ENCODE results near the gene FAXC. TPM values are rescaled to one million over a fixed set of nuclear protein-coding genes. Genes with fewer than 3 reads are reported as not detected.
A peak's percentile ranks its signal among the peaks of the same experiment; 100 is the strongest.

FAXC gene
- total RNA-seq, 4 donors from 2014 or later = 1.6 to 6.8 (median 4.9) TPM

GRCh38 chr6:99252421-99252820 lies 97.1 kb downstream of the FAXC start:
- Histone ChIP-seq H3K4me1 (no peaks in the 10 kb centered on the region), H3K27me3 (peaks cover 5% of the 10 kb centered on the region), H3K27ac (no peak overlapping the region), H3K36me3 (no peaks in the 10 kb centered on the region), H3K9me3 (no peaks in the 10 kb centered on the region), H3K4me3 (no peak overlapping the region)
- 89% methylated on average over 9 of the region's 9 CpGs for WGBS
- DNase-seq (ENCODE audit: low spot score in 2 of 2) = no peak
- TF ChIP-seq, protein P1, sequence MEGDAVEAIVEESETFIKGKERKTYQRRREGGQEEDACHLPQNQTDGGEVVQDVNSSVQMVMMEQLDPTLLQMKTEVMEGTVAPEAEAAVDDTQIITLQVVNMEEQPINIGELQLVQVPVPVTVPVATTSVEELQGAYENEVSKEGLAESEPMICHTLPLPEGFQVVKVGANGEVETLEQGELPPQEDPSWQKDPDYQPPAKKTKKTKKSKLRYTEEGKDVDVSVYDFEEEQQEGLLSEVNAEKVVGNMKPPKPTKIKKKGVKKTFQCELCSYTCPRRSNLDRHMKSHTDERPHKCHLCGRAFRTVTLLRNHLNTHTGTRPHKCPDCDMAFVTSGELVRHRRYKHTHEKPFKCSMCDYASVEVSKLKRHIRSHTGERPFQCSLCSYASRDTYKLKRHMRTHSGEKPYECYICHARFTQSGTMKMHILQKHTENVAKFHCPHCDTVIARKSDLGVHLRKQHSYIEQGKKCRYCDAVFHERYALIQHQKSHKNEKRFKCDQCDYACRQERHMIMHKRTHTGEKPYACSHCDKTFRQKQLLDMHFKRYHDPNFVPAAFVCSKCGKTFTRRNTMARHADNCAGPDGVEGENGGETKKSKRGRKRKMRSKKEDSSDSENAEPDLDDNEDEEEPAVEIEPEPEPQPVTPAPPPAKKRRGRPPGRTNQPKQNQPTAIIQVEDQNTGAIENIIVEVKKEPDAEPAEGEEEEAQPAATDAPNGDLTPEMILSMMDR (IDR thresholded peaks at IDR 0.05) = no peak
- TF ChIP-seq EP300 (IDR thresholded peaks at IDR 0.05) = no peak
- TF ChIP-seq POLR2AphosphoS5 (IDR thresholded peaks at IDR 0.05) = no peak
- no peak for TF ChIP-seq POLR2A (IDR thresholded peaks at IDR 0.05)

DNA sequence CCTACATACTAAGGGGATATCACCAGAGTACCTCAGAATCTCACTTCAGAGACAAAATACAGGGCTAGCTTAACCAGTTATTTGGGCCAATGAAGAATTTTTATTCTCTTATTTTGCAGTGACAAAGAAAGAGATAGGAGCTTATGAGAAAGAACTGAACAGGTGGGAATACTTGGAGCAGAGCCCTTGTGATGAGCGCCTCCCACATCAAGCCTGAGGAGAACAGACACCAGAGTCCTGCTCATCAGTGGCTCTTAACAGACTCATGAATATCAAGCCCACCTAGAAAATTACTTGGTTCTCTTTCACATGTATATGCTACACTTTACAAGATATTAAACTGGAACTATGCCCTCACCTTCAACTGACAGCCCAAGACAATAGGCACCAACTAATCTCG lies 99.0 kb downstream of the FAXC start:
- TF ChIP-seq, protein P1 (IDR thresholded peaks at IDR 0.05) = no peak
- no peak for TF ChIP-seq POLR2A (IDR thresholded peaks at IDR 0.05)
- no peak for TF ChIP-seq EP300 (IDR thresholded peaks at IDR 0.05)
- TF ChIP-seq POLR2AphosphoS5 (IDR thresholded peaks at IDR 0.05) = no peak
- no peaks in the 10 kb centered on the region for H3K36me3 ChIP-seq
- 100% methylated on average over 2 of the region's 2 CpGs for WGBS

GRCh38 chr6:99246602-99247001 lies 102.9 kb downstream of the FAXC start:
- no peak for TF ChIP-seq EP300 (IDR thresholded peaks at IDR 0.05)
- no peak for TF ChIP-seq POLR2AphosphoS5 (IDR thresholded peaks at IDR 0.05)
- TF ChIP-seq POLR2A (IDR thresholded peaks at IDR 0.05) = no peak
- TF ChIP-seq, protein P1 (IDR thresholded peaks at IDR 0.05) = no peak
- Histone ChIP-seq H3K9me3 (no peaks in the 10 kb centered on the region), H3K4me3 (no peak overlapping the region), H3K27ac (no peak overlapping the region), H3K27me3 (peaks cover 5% of the 10 kb centered on the region), H3K36me3 (no peaks in the 10 kb centered on the region), H3K4me1 (no peaks in the 10 kb centered on the region)
- WGBS = 100% methylated on average over 1 of the region's 1 CpG
- no peak for DNase-seq (ENCODE audit: low spot score in 2 of 2)

More for the DNA sequence above, 99.0 kb downstream of the FAXC start:
- no peak for DNase-seq (ENCODE audit: low spot score in 2 of 2)
- Histone ChIP-seq H3K27ac (no peak overlapping the region), H3K4me3 (no peak overlapping the region), H3K4me1 (no peaks in the 10 kb centered on the region), H3K9me3 (no peaks in the 10 kb centered on the region), H3K27me3 (peaks cover 5% of the 10 kb centered on the region)

DNA sequence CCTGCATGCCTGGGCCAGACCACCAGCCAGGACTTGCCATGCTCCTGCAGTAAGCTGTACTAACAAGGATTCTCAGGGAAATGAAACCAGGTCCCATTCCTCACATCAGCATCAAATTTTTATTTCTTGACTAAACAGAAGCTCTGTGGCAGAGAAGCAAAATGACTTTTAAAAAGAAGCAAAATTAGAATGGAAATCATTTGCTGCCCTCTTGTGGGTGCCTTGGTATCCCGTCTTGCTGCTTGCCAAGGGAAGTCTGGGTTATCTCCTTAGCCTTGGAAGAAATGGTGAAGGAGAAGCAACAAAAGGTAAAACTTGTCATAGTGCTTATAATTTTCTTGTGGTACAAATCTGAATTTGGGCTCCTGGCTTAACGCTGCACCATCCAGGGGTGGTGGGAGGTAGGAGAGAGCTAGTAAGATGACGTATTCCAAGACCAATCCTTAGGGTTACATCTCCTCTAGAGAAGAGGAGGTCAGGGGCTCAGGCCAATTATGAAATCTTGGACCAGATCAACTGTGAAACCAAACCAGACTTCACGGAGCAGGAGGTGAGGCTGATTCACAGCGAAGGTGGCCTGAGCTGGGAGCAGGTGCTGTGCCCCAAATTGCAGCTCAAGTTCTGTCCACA lies 107.5 kb downstream of the FAXC start:
- TF ChIP-seq POLR2A (IDR thresholded peaks at IDR 0.05) (no peak), EP300 (IDR thresholded peaks at IDR 0.05) (no peak), POLR2AphosphoS5 (IDR thresholded peaks at IDR 0.05) (no peak)
- TF ChIP-seq, protein P1 (IDR thresholded peaks at IDR 0.05) = peak in 1 of 2 donors; percentile 9
- no peak for DNase-seq (ENCODE audit: low spot score in 2 of 2)
- no peaks in the 10 kb centered on the region for H3K4me1 ChIP-seq
- H3K9me3 ChIP-seq = no peaks in the 10 kb centered on the region
- no peak overlapping the region for H3K4me3 ChIP-seq
- no peaks in the 10 kb centered on the region for H3K36me3 ChIP-seq
- no peaks in the 10 kb centered on the region for H3K27me3 ChIP-seq
- H3K27ac ChIP-seq = no peak overlapping the region
- WGBS = 45% methylated on average over 5 of the region's 5 CpGs

- H3K36me3 ChIP-seq = no peaks in the 10 kb centered on the region
- H3K4me1 ChIP-seq = no peaks in the 10 kb centered on the region
- WGBS = 51% methylated on average over 3 of the region's 3 CpGs
- TF ChIP-seq POLR2AphosphoS5 (IDR thresholded peaks at IDR 0.05) (no peak), POLR2A (IDR thresholded peaks at IDR 0.05) (no peak), EP300 (IDR thresholded peaks at IDR 0.05) (no peak)
- TF ChIP-seq, protein P1 (IDR thresholded peaks at IDR 0.05) = no peak
- H3K27me3 ChIP-seq = peaks cover 19% of the 10 kb centered on the region
- no peak overlapping the region for H3K4me3 ChIP-seq
- no peak for DNase-seq (ENCODE audit: low spot score in 2 of 2)
- no peak overlapping the region for H3K27ac ChIP-seq
- no peaks in the 10 kb centered on the region for H3K9me3 ChIP-seq
Measured at GRCh38 chr6:99236010-99236409, 113.5 kb downstream of the FAXC start.

Measured in suprapubic skin (tissue), 4 donors.